ENCODE measurements around the gene VPS18. TPM values are rescaled to one million over a fixed set of nuclear protein-coding genes. Genes with fewer than 3 reads are reported as not detected.

Gene VPS18
- total RNA-seq, 1 donor from 2014 or later, result 52.7 TPM

DNA sequence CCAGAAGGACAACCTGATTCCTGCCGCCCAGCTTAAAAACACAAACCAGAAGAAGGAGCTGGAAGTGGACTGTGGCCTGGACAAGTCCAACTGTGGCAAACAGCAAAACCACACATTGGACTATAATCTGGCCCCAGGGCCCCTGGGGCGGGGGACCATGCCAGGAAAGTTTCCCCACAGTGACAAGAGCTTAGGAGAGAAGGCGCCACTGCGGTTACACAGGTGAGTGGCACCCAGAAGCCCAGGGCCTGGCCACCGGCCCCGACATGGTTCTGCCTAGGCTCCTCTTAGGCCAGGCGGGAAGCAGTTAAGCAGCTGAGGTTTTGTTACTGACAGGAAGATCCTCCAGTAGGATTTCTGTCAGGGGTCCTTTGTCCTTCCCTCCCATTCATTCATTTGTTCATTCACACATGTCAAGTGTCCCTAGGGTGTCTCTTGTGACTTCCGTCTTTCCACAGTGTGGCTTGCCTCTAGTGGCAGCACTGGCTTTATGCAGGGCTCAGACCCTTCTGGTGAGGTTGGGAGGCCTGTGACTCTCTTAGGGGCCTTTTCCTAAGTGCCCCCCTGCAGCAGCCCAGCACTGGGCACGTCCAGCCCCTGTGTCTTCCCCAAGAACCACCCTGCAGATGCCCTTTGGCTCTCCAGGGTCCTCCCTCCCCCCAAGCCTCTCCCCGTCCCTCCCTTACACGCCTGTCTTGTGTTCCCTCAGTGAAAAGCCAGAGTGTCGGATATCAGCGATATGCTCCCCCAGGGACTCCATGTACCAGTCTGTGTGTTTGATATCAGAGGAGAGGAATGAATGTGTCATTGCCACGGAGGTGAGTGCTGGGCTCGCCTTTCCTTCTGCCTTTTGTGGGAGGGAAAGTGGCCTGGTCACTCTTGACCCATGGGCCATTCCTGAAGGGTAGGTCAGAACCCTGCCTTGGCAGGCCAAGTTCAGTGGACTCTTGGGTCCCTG is 42.7 kb downstream of the VPS18 start:
- no peak for DNase-seq (ENCODE audit: low read depth)

DNA sequence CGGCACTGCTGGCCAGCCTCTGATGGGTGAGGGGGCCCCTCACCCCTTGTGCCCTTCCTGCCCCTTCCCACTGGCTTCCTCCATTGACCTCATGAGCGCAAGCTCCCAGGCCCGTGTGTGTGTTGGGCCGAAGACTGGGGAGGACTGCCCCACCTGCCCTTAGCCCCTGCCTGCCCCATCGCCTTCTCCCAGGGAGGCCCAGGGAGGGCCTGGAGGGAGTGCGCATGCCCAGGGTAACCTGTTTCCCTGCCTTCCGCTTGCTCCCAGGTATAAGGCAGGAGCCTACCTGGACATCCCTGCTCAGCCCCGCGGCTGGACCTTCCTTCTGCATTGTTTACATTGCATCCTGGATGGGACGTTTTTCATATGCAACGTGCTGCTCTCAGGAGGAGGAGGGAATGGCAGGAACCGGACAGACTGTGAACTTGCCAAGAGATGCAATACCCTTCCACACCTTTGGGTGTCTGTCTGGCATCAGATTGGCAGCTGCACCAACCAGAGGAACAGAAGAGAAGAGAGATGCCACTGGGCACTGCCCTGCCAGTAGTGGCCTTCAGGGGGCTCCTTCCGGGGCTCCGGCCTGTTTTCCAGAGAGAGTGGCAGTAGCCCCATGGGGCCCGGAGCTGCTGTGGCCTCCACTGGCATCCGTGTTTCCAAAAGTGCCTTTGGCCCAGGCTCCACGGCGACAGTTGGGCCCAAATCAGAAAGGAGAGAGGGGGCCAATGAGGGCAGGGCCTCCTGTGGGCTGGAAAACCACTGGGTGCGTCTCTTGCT is 43.7 kb downstream of the VPS18 start:
- DNase-seq (ENCODE audit: low read depth), result peak; percentile 54

DNA sequence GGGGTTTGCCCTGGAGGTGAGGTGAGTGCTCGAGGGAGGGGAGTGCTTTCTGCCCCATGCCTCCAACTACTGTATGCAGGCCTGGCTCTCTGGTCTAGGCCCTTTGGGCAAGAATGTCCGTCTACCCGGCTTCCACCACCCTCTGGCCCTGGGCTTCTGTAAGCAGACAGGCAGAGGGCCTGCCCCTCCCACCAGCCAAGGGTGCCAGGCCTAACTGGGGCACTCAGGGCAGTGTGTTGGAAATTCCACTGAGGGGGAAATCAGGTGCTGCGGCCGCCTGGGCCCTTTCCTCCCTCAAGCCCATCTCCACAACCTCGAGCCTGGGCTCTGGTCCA is 44.3 kb downstream of the VPS18 start:
- no peak for DNase-seq (ENCODE audit: low read depth)

- no peak for DNase-seq (ENCODE audit: low read depth)
These were observed 46.1 kb downstream of the VPS18 start for GRCh38 chr15:40940296-40940801.

DNA sequence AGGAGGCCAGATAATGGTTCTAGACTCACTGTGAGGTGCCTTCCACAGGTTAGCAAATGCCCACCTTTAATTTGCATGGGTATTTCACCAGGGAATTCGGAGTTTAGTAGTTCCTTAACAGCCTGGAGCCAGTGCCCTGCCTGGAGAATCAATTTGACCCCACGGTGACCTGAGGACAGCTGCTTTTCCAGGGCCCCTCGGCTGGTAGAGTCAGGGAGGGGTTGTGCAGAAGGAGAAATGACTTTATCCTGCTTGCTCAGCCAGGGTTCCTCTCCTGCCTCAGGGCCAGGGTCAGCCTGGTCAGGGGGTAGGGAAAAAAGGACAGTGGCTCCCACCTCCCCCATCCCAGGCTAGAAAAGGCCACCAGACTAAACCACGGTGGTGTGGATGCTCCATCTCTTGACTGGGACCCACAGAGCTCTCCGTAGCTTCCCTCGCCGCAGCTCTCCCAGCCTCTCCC is 46.8 kb downstream of the VPS18 start:
- no peak for DNase-seq (ENCODE audit: low read depth)

GRCh38 chr15:40941528-40942336 is 47.5 kb downstream of the VPS18 start:
- peak; percentile 31 for DNase-seq (ENCODE audit: low read depth)

- no peak for DNase-seq (ENCODE audit: low read depth)
These were observed 48.1 kb downstream of the VPS18 start for GRCh38 chr15:40942337-40942854.

- no peak for DNase-seq (ENCODE audit: low read depth)
These were observed 48.6 kb downstream of the VPS18 start for GRCh38 chr15:40942878-40943277.

GRCh38 chr15:40943764-40944365 is 49.6 kb downstream of the VPS18 start:
- DNase-seq (ENCODE audit: low read depth), result no peak

- DNase-seq (ENCODE audit: low read depth), result no peak
These were observed 50.5 kb downstream of the VPS18 start for GRCh38 chr15:40944510-40945296.

DNA sequence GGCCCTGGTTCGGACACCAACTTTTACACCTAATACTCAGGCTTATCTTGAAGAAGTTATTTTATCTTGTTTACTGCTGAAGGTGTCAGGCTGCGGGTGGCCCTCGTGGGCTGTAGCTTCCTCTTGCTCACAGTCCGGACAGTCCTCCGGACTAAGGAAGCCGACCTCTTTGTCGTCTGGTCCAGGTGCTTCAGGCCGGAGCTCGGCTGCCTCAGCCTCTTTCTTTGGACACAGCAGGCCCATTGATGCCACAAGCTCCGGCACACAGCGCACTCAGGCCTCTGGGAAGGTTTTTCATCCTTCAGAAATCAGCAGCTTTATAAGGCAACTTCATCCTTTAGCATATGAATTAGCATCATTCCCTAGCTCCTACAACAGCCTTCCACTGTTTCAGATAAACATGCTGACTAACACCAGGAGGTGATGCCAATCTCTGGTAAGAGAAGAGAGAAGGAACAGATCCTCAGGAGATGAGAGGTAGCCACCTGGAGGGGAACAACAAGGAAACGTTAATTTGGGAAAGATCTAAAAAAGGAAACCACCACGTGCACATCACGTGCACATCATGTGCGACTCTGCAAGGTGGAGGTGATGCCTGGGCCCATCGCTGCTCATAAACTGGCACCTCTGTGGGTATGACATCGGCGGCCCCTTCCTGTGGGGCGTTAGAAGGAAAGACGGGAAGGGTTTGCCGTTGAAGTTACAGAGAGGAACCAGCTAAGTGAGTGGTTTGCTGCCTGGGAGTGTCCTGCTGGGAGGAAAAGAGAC is 54.6 kb downstream of the VPS18 start:
- no peak for DNase-seq (ENCODE audit: low read depth)

DNA sequence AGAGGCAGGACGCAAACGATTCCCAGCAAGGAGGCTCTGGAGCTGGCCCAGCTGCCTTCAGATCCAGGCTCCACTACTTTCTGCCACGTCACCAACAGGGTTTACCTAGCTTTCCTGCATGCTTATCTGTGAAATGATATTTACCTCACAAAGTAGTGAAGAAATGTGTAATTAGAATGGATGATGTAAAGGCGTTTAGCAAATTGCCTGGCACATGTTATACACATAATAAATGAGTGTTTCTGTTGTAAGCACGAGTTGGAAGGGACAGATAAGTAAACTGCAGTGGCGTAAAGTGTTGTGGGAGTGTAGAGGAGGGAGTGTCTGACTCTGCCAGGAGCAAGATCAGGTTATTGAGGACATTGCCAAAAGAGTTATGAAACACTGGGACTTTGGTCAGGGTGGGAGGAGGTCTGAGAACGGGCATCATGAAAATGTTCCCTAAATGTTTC is 55.5 kb downstream of the VPS18 start:
- no peak for DNase-seq (ENCODE audit: low read depth)

GRCh38 chr15:40951764-40952163 is 57.5 kb downstream of the VPS18 start:
- no peak for DNase-seq (ENCODE audit: low read depth)

GRCh38 chr15:40952301-40952900 is 58.2 kb downstream of the VPS18 start:
- no peak for DNase-seq (ENCODE audit: low read depth)

DNA sequence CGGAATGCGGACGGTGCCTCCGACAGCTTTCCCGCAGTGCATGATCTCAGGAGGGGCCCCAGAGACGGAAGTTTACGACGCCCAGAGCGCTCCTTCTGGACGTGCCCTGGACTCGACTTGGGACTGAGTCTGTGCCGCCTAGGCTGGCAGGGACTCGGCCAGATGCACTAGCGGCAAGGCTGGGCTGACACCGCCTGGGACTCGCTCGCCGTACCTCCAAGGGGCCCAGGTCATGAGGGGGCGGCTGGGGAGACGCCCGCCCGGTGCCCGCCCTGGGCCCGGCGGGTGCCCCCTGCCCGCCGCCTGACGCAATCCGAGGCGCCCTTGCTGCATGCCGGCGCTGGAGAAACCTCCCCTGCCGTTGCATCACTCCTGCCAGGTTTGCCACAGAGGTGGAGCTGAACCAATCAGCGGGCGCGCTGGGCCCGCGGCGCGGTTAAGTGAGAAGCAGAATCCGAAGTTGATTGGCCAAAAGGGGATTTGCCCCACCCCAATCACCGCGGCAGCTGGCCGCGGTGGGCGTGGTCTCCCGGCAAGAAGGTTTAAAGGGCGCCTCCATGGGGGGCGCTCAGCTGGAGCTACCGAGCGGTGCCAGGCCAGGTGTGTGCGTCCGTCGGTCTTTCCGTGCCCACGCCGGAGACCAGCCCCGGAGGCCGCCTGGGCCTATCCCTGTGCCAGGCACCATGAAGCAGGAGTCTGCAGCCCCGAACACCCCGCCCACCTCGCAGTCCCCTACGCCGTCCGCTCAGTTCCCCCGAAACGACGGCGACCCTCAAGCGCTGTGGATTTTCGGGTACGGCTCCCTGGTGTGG is 58.9 kb downstream of the VPS18 start, which contains the start of gene CHAC1:
CHAC1 (plus strand) TSS at position 571 of the 812 bp plus-strand sequence; CDS start at position 684, 113 bp downstream.
- DNase-seq (ENCODE audit: low read depth), result peak; percentile 93
